Tibial nerve (tissue), 4 donors: ENCODE measurements around the gene TMC8. TPM values are rescaled to one million over a fixed set of nuclear protein-coding genes. Genes with fewer than 3 reads are reported as not detected.
"Not testable (repeated sequence)": the region's sequence is repeated elsewhere in the genome, so short reads cannot be mapped to it uniquely, and the experiment has no call there.

Experiments
- DNase-seq, 2 donors: peaks; one replicate each; pipeline ENCODE4 v3.0.0-alpha.2; 2019; ENCODE audit warnings: low spot score in 2 of 2
- H3K27ac ChIP-seq, 4 donors: fragments of 200-600 bp; sonication (generic) in 3 of 4; one replicate each; pipeline ENCODE4 v1.5.1; 2017 to 2019; ENCODE audit warnings: mild to moderate bottlenecking in 1 of 4
- H3K27me3 ChIP-seq, 2 donors: fragments of 200-600 bp; sonication (generic) in 1 of 2; one replicate each; pipeline versions ENCODE4 v1.5.1 to v1.6.0; 2017 to 2019
- H3K36me3 ChIP-seq, 3 donors: fragments of 200-600 bp; sonication (generic); one replicate each; pipeline ENCODE4 v1.5.1; 2018 to 2019
- H3K4me1 ChIP-seq, 4 donors: fragments of 200-600 bp; sonication (generic) in 3 of 4; one replicate each; pipeline ENCODE4 v1.5.1; 2017 to 2019
- H3K4me3 ChIP-seq, 4 donors: fragments of 200-600 bp; sonication (generic) in 3 of 4; one replicate each; pipeline ENCODE4 v1.5.1; 2017 to 2019; ENCODE audit warnings: mild to moderate bottlenecking in 1 of 4, moderate library complexity in 1 of 4
- H3K9me3 ChIP-seq, 4 donors: fragments of 200-600 bp; sonication (generic) in 3 of 4; one replicate each; pipeline ENCODE4 v1.5.1; 2017 to 2019
- EP300 ChIP-seq, 2 donors: sonication (generic); formaldehyde crosslinking; IDR thresholded peaks; one replicate each; pipeline ENCODE4 v1.6.1; 2017; ENCODE audit warnings: antibody characterized with exemption in 2 of 2, mild to moderate bottlenecking in 1 of 2
- POLR2A ChIP-seq, 2 donors: fragments of 450-650 bp; IDR thresholded peaks; one replicate each; pipeline ENCODE4 v1.6.1; 2017; ENCODE audit warnings: antibody characterized with exemption in 2 of 2, mild to moderate bottlenecking in 2 of 2, moderate library complexity in 2 of 2
- WGBS, 2 donors: methylation state at CpG; one replicate each; pipeline ENCODE4 v1.1.5; 2018; 5-methylcytosine and 5-hydroxymethylcytosine counted together
- total RNA-seq, 4 donors: library from RNA; depleted of rRNA; stranded (reverse); fragments of >200 nt; gene quantifications; one replicate each; pipeline ENCODE4 v1.1.0, GENCODE V29; 2016
- TF ChIP-seq, protein P1 (sequence below), 5 experiments: fragments of 200-600 bp in 3 of 5; fragments of 450-650 bp in 2 of 5; sonication (generic) in 3 of 5; IDR thresholded peaks; one replicate each; pipeline ENCODE4 v1.5.1; 2016 to 2019; ENCODE audit warnings: antibody characterized with exemption in 5 of 5, mild to moderate bottlenecking in 3 of 5, moderate library complexity in 2 of 5

Gene TMC8
- total RNA-seq, 4 donors from 2014 or later, result 5.2 to 18.3 (median 6.7) TPM

- WGBS, 2 donors, result 69 to 72% methylated on average over 6 of the region's 6 CpGs
- no peak overlapping the region for H3K27ac ChIP-seq
- DNase-seq, result no peak
- H3K4me3 ChIP-seq, result no peak overlapping the region
- TF ChIP-seq POLR2A (IDR thresholded peaks at IDR 0.05), result no peak
- peaks cover 0 to 33% (median 13%) of the 10 kb centered on the region in 4 donors for H3K4me1 ChIP-seq
- H3K36me3 ChIP-seq, result peaks cover 0 to 11% (median 0%) of the 10 kb centered on the region in 3 donors
- H3K27me3 ChIP-seq, result no peaks in the 10 kb centered on the region
- no peaks in the 10 kb centered on the region for H3K9me3 ChIP-seq
Measured at GRCh38 chr17:78166416-78166815, 35.8 kb downstream of the TMC8 start.

DNA sequence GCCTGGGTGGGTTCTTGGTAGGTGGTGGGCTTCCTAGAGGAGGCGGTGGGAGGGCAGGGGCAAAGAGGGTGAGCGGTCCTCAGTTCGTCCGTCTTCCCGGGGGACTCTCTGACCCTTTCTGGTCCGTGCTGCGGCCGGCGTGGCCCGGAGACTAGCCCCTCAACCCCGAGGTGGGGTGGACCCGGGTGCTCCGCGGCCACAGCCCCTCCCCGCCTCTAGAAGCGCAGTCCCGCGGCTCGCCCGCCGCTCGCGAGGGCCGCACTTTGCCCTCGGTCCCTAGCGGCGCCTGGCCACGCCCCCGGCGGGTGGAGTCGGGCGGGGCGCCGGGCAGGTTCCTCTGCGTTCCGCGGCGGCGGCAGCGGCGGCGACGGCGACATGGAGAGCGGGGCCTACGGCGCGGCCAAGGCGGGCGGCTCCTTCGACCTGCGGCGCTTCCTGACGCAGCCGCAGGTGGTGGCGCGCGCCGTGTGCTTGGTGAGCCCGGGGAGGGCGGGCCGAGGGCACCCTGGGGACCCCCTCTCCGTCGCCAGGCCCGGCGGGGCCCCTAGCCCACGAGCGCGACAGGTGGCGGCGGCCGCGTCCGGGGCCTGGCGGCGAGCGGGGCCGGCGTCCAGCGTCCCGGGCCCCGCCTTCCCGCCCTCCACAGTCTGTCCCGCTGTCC, 37.8 kb downstream of the TMC8 start, which contains the start of gene SYNGR2:
SYNGR2 (plus strand) TSS at position 340 of the 661 bp plus-strand sequence; CDS start at position 376, 36 bp downstream.
- Histone ChIP-seq H3K4me3 (peak within 1 kb of the TSS; percentile 68 to 94 (median 74)), H3K36me3 (peaks cover 0 to 20% (median 0%) of the 10 kb centered on the region in 3 donors), H3K27me3 (no peaks in the 10 kb centered on the region), H3K4me1 (peaks cover 0 to 53% (median 33%) of the 10 kb centered on the region in 4 donors), H3K27ac (peak within 1 kb of the TSS; percentile 82 to 94 (median 88)), H3K9me3 (no peaks in the 10 kb centered on the region)
- TF ChIP-seq EP300 (IDR thresholded peaks at IDR 0.05), result peak in 1 of 2 donors; percentile 37
- TF ChIP-seq, protein P1, sequence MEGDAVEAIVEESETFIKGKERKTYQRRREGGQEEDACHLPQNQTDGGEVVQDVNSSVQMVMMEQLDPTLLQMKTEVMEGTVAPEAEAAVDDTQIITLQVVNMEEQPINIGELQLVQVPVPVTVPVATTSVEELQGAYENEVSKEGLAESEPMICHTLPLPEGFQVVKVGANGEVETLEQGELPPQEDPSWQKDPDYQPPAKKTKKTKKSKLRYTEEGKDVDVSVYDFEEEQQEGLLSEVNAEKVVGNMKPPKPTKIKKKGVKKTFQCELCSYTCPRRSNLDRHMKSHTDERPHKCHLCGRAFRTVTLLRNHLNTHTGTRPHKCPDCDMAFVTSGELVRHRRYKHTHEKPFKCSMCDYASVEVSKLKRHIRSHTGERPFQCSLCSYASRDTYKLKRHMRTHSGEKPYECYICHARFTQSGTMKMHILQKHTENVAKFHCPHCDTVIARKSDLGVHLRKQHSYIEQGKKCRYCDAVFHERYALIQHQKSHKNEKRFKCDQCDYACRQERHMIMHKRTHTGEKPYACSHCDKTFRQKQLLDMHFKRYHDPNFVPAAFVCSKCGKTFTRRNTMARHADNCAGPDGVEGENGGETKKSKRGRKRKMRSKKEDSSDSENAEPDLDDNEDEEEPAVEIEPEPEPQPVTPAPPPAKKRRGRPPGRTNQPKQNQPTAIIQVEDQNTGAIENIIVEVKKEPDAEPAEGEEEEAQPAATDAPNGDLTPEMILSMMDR (IDR thresholded peaks at IDR 0.05), result peak in 2 of 5 experiments; percentile 12 to 27
- peak; percentile 70 to 76 for TF ChIP-seq POLR2A (IDR thresholded peaks at IDR 0.05)
- DNase-seq, result peak in 1 of 2 donors; percentile 48
- 1 to 3% methylated on average over 5 to 59 of the region's 84 CpGs for whole genome bisulfite sequencing, 2 donors

GRCh38 chr17:78168903-78169793, 38.6 kb downstream of the TMC8 start:
- WGBS, 2 donors, result 6 to 11% methylated on average over 9 to 17 of the region's 38 CpGs
- DNase-seq, result peak in 1 of 2 donors; percentile 38
- H3K4me3 ChIP-seq, result peak overlapping the region; percentile 68 to 94 (median 74)
- H3K4me1 ChIP-seq, result peaks cover 0 to 60% (median 39%) of the 10 kb centered on the region in 4 donors
- peaks cover 0 to 20% (median 0%) of the 10 kb centered on the region in 3 donors for H3K36me3 ChIP-seq
- no peaks in the 10 kb centered on the region for H3K27me3 ChIP-seq
- peak overlapping the region; percentile 82 to 94 (median 88) for H3K27ac ChIP-seq
- TF ChIP-seq POLR2A (IDR thresholded peaks at IDR 0.05) (no peak), EP300 (IDR thresholded peaks at IDR 0.05) (no peak)
- TF ChIP-seq, protein P1 (IDR thresholded peaks at IDR 0.05), result no peak
- no peaks in the 10 kb centered on the region for H3K9me3 ChIP-seq

DNA sequence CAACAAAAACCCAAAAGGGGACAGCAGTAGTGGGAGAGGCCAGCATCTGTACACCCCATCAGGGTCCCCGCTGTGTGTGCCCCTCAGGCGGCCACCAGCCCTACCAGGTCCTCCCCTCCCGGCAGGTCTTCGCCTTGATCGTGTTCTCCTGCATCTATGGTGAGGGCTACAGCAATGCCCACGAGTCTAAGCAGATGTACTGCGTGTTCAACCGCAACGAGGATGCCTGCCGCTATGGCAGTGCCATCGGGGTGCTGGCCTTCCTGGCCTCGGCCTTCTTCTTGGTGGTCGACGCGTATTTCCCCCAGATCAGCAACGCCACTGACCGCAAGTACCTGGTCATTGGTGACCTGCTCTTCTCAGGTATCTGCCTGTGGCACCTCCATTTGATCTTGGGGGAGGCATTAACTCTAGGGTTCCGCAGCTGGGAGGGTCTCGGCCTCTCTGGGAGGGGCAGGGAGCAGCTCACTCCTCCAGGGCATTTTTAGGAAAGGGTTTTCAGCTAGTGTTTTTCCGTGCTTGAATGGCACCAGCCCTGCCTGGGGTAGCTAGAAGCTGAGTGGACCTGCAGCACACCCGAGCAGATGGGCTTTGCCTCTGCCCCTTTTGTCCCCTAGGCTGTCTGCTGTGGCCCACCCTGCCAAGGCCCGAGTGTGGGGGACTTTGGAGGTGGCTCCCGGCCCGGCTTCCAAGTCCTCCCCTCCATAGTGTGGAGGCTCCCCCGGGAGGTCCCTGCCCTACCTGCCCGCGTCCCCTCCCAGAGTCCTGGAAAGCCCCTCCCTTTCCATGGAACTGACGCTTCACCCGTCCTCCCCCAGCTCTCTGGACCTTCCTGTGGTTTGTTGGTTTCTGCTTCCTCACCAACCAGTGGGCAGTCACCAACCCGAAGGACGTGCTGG, 40.4 kb downstream of the TMC8 start:
- no peak overlapping the region for H3K4me3 ChIP-seq
- WGBS, 2 donors, result 83 to 86% methylated on average over 28 to 31 of the region's 31 CpGs
- TF ChIP-seq, protein P1 (IDR thresholded peaks at IDR 0.05), result no peak
- no peak for TF ChIP-seq EP300 (IDR thresholded peaks at IDR 0.05)
- TF ChIP-seq POLR2A (IDR thresholded peaks at IDR 0.05), result no peak
- DNase-seq, result no peak
- H3K27ac ChIP-seq, result peak overlapping the region in 3 of 4 donors; percentile 79 to 94 (median 91)
- H3K9me3 ChIP-seq, result no peaks in the 10 kb centered on the region
- no peaks in the 10 kb centered on the region for H3K27me3 ChIP-seq
- peaks cover 0 to 78% (median 55%) of the 10 kb centered on the region in 4 donors for H3K4me1 ChIP-seq
- peaks cover 0 to 20% (median 0%) of the 10 kb centered on the region in 3 donors for H3K36me3 ChIP-seq

DNA sequence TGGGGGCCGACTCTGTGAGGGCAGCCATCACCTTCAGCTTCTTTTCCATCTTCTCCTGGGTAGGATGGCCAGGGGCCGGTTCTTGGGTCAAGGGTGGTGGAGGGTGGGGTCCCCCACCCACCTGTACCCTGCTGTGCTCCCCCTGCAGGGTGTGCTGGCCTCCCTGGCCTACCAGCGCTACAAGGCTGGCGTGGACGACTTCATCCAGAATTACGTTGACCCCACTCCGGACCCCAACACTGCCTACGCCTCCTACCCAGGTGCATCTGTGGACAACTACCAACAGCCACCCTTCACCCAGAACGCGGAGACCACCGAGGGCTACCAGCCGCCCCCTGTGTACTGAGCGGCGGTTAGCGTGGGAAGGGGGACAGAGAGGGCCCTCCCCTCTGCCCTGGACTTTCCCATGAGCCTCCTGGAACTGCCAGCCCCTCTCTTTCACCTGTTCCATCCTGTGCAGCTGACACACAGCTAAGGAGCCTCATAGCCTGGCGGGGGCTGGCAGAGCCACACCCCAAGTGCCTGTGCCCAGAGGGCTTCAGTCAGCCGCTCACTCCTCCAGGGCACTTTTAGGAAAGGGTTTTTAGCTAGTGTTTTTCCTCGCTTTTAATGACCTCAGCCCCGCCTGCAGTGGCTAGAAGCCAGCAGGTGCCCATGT, 41.1 kb downstream of the TMC8 start:
- 79 to 82% methylated on average over 19 of the region's 19 CpGs for WGBS, 2 donors
- not testable (repeated sequence) for H3K9me3 ChIP-seq, DNase-seq, H3K4me3 ChIP-seq, H3K27me3 ChIP-seq
- peak overlapping the region; percentile 50 to 91 (median 81) for H3K27ac ChIP-seq
- H3K4me1 ChIP-seq, result peaks cover 0 to 86% (median 63%) of the 10 kb centered on the region in 4 donors
- peaks cover 0 to 20% (median 0%) of the 10 kb centered on the region in 3 donors for H3K36me3 ChIP-seq
